Measurements from ENCODE around the gene SLC25A25. TPM values are rescaled to one million over a fixed set of nuclear protein-coding genes. Genes with fewer than 3 reads are reported as not detected.

The SLC25A25 gene
- total RNA-seq, 1 experiment from 2014 or later = 4.1 TPM

DNA sequence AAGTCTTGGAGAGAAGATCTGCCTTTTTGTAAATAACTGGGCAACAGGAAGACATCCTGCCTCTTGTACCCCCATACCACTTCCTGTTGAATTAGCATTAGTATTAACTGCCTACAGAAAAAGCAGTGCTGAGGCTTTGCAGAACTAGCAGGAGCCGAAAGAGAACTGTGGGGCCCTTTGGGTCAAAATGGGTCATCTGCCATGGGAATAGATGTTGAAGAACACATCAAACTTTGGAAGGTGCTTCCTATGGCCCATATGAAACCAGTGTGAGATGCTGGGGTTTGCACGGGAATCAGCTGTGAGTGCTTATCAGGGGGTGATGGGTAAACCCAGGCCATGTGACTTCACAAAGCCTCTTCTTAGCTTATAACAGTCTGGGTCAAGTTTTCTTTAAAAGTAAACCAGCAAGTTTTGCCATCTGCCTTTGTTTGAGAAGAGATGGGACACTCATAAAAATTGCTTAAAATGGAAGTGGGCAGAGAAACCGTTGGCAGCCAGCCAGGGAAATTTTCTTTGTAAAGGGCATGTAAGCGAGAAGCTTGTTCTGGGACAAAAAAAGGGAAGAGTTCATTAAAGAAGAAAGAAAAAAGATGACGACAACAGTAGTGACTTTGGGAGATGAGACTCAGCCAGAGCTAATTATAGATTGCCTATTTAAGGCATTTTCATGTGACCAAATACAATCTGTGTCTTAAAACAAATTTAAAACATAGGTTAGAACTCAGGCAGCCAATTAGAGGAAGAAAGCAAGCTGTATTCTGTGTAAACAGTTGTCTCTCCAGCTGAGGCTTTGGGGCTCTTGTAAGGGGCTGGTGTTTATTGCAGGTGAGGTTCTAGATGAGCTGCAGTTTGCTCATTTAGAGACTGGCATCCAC is 4.4 kb downstream of the SLC25A25 start:
- Histone ChIP-seq H3K27me3 (ENCODE audit: low read length) (no peaks in the 10 kb centered on the region), H3K27ac (ENCODE audit: low read length) (peak overlapping the region; percentile 86), H3K4me1 (ENCODE audit: low read length) (peaks cover 38% of the 10 kb centered on the region), H4K20me1 (ENCODE audit: insufficient read depth, low read depth, low read length) (no peaks in the 10 kb centered on the region; the same call in 1 of the 2 replicates), H2AFZ (ENCODE audit: low read length) (peak overlapping the region; percentile 13; the same call in 1 of the 2 replicates), H3K4me2 (ENCODE audit: low read depth, low read length, poor library complexity, severe bottlenecking) (peak overlapping the region; percentile 67), H3K9ac (ENCODE audit: low read length) (peak overlapping the region; percentile 57), H3K4me3 (ENCODE audit: low read length) (peak overlapping the region; percentile 54), H3K9me3 (ENCODE audit: low read length) (no peaks in the 10 kb centered on the region), H3K79me2 (ENCODE audit: low read length) (peaks cover 79% of the 10 kb centered on the region), H3K36me3 (ENCODE audit: insufficient read depth, low read length) (no peaks in the 10 kb centered on the region), H3K9me2 (replicated peaks; ENCODE audit: insufficient read depth, low read length) (no peaks in the 10 kb centered on the region)
- peak; percentile 79 for DNase-seq

DNA sequence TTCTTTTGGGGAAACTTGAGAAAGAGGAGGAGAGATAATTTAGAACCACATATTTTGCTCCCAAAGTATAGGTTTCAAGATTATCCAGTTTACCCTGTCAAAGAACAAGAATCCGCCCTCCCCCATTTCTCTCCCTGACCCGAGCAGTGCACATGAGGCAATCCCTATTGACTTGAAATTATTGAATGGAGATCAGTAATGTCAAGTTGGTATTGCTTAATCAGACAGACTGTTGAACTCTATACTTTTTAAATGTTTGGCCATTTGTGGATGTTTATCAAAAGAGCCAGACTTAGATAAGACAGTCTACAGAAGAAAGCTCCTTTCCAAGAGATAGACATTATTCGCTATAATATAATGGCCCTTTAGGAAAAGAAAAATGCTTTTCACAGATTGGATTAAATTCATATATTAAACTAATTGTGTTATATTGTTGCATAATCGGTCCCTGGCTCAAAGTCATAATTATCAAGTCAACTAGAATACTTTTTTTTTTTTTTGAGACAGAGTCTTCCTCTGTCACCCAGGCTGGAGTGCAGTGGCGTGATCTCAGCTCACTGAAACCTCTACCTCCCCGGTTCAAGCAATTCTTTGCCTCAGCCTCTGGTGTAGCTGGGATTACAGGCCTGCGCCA is 5.3 kb downstream of the SLC25A25 start:
- no peaks in the 10 kb centered on the region for H3K36me3 ChIP-seq (ENCODE audit: insufficient read depth, low read length)
- H3K27me3 ChIP-seq (ENCODE audit: low read length) = no peaks in the 10 kb centered on the region
- peak overlapping the region; percentile 67 for H3K4me2 ChIP-seq (ENCODE audit: low read depth, low read length, poor library complexity, severe bottlenecking)
- H3K27ac ChIP-seq (ENCODE audit: low read length) = peak overlapping the region; percentile 86
- H3K9ac ChIP-seq (ENCODE audit: low read length) = peak overlapping the region; percentile 57
- H3K9me2 ChIP-seq (replicated peaks; ENCODE audit: insufficient read depth, low read length) = no peaks in the 10 kb centered on the region
- peaks cover 35% of the 10 kb centered on the region for H3K4me1 ChIP-seq (ENCODE audit: low read length)
- no peaks in the 10 kb centered on the region; the same call in 1 of the 2 replicates for H4K20me1 ChIP-seq (ENCODE audit: insufficient read depth, low read depth, low read length)
- peaks cover 87% of the 10 kb centered on the region for H3K79me2 ChIP-seq (ENCODE audit: low read length)
- no peak for DNase-seq
- H3K9me3 ChIP-seq (ENCODE audit: low read length) = no peaks in the 10 kb centered on the region
- H3K4me3 ChIP-seq (ENCODE audit: low read length) = peak overlapping the region; percentile 54; the same call in 1 of the 2 replicates
- no peak overlapping the region for H2AFZ ChIP-seq (ENCODE audit: low read length)

DNA sequence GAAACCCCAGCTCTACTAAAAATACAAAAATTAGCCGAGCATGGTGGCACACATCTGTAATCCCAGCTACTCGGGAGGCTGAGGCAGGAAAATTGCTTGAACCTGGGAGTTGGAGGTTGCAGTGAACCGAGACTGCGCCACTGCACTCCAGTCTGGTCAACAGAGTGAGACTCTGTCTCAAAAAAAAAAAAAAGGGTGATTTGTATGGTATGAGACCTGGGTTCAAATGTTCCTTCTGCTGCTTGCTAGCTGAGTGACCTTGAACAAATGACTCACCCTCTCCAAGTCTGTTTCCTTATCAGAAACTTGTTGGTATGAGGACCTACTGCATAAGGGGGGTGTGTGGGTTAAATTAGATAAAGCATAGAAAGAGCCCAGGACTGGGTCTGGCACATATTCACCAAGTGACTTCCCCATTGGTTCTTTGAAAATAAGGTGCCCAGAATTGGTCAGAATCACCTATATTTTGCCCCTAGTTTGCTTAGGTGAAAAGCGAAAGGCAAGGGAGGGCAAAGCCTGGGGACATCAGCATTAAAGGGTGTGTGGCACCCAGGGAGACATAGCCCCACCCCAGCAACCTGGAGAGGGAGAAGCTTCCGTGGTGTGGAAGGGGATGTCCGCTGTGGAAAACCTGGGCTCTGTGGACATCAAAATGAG is 9.9 kb downstream of the SLC25A25 start:
- Histone ChIP-seq H3K4me3 (ENCODE audit: low read length) (no peak overlapping the region), H4K20me1 (ENCODE audit: insufficient read depth, low read depth, low read length) (no peaks in the 10 kb centered on the region), H3K36me3 (ENCODE audit: insufficient read depth, low read length) (no peaks in the 10 kb centered on the region), H3K27me3 (ENCODE audit: low read length) (no peaks in the 10 kb centered on the region), H3K9ac (ENCODE audit: low read length) (no peak overlapping the region), H3K79me2 (ENCODE audit: low read length) (peaks cover 70% of the 10 kb centered on the region), H3K27ac (ENCODE audit: low read length) (no peak overlapping the region), H3K9me3 (ENCODE audit: low read length) (no peaks in the 10 kb centered on the region), H3K4me2 (ENCODE audit: low read depth, low read length, poor library complexity, severe bottlenecking) (no peak overlapping the region), H2AFZ (ENCODE audit: low read length) (no peak overlapping the region), H3K9me2 (replicated peaks; ENCODE audit: insufficient read depth, low read length) (no peaks in the 10 kb centered on the region), H3K4me1 (ENCODE audit: low read length) (peaks cover 5% of the 10 kb centered on the region)
- DNase-seq = no peak

DNA sequence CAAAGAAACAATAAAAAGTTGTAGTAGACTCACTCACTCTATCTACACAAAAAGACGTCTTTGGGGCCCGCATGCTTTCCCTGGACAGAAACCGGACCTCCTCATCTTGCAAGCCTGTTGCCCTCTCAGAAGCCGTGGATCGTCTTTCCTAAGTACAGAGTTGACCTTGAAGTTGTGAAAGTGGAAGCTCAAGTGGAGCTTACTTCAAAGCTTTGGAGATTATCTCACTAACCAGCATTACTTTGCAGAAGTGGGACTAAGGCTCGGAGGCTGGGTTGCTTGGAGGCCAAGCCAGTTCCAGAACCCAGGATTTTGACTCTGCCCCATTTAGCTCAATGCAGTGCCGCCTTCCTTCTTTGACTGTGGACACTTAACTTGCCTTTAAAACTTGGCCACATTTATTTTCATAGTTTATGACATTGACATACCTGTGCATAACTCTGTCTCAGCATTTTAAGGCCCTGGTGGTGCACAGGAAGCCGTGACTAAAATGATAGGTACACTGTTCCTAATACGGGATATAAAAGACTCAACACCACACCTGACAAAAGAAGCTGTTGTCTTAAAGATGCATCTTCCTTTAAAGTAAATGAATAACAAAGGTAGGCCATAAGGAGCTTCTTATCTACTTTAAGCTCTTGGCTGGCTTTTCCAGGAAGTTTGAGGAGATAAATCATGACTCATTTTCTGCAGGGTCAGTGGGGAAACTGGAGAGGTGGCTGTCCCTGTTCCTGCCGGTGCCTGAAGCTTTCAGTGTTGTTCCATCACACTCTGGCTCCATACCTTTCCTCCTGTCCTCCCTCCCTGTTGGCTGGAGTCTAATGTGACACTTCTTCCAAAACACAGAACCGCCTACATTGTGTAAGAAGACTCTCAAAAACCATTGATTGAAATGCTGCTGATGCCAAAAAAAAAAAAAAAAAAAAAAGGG is 10.7 kb downstream of the SLC25A25 start:
- Histone ChIP-seq H3K4me1 (ENCODE audit: low read length) (no peaks in the 10 kb centered on the region), H2AFZ (ENCODE audit: low read length) (no peak overlapping the region), H3K9me2 (replicated peaks; ENCODE audit: insufficient read depth, low read length) (no peaks in the 10 kb centered on the region), H3K36me3 (ENCODE audit: insufficient read depth, low read length) (no peaks in the 10 kb centered on the region), H4K20me1 (ENCODE audit: insufficient read depth, low read depth, low read length) (no peaks in the 10 kb centered on the region), H3K9ac (ENCODE audit: low read length) (no peak overlapping the region), H3K79me2 (ENCODE audit: low read length) (peaks cover 62% of the 10 kb centered on the region), H3K4me2 (ENCODE audit: low read depth, low read length, poor library complexity, severe bottlenecking) (no peak overlapping the region), H3K4me3 (ENCODE audit: low read length) (no peak overlapping the region), H3K9me3 (ENCODE audit: low read length) (no peaks in the 10 kb centered on the region), H3K27ac (ENCODE audit: low read length) (no peak overlapping the region), H3K27me3 (ENCODE audit: low read length) (no peaks in the 10 kb centered on the region)
- no peak for DNase-seq

DNA sequence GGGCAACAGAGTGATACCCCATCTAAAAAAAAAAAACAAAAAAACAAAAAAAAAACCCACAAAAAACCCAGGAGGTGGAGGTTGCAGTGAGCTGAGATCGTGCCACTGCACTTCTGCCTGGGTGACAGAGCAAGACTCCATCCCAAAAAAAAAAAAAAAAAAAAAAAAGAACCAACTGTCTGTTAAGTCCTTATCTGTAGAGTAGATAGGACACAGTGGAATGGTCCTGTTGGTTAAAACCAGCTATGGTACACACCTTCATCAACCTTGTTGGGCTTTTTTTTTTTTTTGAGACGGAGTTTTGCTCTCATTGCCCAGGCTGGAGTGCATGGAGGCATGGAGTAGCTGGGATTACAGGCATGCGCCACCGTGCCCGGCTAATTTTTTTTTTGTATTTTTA is 12.2 kb downstream of the SLC25A25 start:
- Histone ChIP-seq H3K9ac (ENCODE audit: low read length) (no peak overlapping the region), H3K27me3 (ENCODE audit: low read length) (no peaks in the 10 kb centered on the region), H4K20me1 (ENCODE audit: insufficient read depth, low read depth, low read length) (no peaks in the 10 kb centered on the region), H3K9me2 (replicated peaks; ENCODE audit: insufficient read depth, low read length) (no peaks in the 10 kb centered on the region), H3K4me1 (ENCODE audit: low read length) (no peaks in the 10 kb centered on the region), H2AFZ (ENCODE audit: low read length) (no peak overlapping the region), H3K4me2 (ENCODE audit: low read depth, low read length, poor library complexity, severe bottlenecking) (no peak overlapping the region), H3K9me3 (ENCODE audit: low read length) (no peaks in the 10 kb centered on the region), H3K4me3 (ENCODE audit: low read length) (no peak overlapping the region), H3K27ac (ENCODE audit: low read length) (no peak overlapping the region), H3K79me2 (ENCODE audit: low read length) (peaks cover 54% of the 10 kb centered on the region), H3K36me3 (ENCODE audit: insufficient read depth, low read length) (no peaks in the 10 kb centered on the region)
- no peak for DNase-seq

DNA sequence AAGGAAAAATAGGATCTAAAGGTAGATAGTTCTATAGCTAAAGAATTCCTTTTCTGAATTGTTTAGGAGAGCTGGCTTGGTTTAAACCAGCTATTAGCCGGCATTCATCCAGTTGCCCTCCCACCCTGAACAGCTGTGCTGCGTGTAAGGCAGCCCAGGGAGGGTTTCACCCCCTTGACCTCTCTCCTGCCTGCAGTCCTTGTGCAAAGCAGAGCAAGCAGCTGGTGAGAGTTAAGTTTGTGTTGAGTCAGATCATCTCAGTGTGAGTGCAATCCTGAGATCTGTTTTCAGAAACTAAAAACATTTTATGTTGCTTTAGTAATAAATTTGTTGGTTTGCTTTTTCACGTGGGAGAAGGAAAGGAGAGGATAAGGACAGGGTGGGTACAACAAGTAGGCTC is 13.0 kb downstream of the SLC25A25 start:
- no peaks in the 10 kb centered on the region for H3K27me3 ChIP-seq (ENCODE audit: low read length)
- H3K4me3 ChIP-seq (ENCODE audit: low read length) = no peak overlapping the region
- no peak for DNase-seq
- H4K20me1 ChIP-seq (ENCODE audit: insufficient read depth, low read depth, low read length) = no peaks in the 10 kb centered on the region
- H3K9ac ChIP-seq (ENCODE audit: low read length) = no peak overlapping the region
- H2AFZ ChIP-seq (ENCODE audit: low read length) = no peak overlapping the region
- 0 out of 2 replicates have a peak overlapping the region, but pooled peaks have one; percentile 22 for H3K27ac ChIP-seq (ENCODE audit: low read length)
- no peak overlapping the region for H3K4me2 ChIP-seq (ENCODE audit: low read depth, low read length, poor library complexity, severe bottlenecking)
- H3K36me3 ChIP-seq (ENCODE audit: insufficient read depth, low read length) = no peaks in the 10 kb centered on the region
- peaks cover 57% of the 10 kb centered on the region for H3K79me2 ChIP-seq (ENCODE audit: low read length)
- H3K9me2 ChIP-seq (replicated peaks; ENCODE audit: insufficient read depth, low read length) = no peaks in the 10 kb centered on the region
- no peaks in the 10 kb centered on the region for H3K4me1 ChIP-seq (ENCODE audit: low read length)
- H3K9me3 ChIP-seq (ENCODE audit: low read length) = no peaks in the 10 kb centered on the region

DNA sequence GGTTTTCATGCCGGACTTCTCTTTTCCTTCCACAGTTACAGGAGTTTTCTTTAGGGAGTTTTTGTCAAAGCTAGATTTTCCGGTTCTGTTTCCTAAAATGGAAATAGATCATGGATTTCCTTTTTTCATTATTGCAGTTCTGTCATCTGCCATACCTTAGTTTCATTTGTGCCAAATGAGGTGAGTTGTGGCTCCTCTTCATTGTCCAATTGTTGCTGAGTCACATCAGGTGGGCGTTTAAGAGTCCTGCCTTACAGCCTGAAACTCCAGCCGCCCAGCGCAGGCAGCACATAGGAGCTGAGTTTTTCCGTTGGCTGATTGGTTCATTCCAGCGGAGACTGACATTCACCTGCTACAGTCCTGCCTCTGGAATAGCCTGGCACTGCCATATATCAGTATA is 14.1 kb downstream of the SLC25A25 start:
- no peaks in the 10 kb centered on the region for H3K36me3 ChIP-seq (ENCODE audit: insufficient read depth, low read length)
- DNase-seq = no peak
- H3K9ac ChIP-seq (ENCODE audit: low read length) = no peak overlapping the region
- no peak overlapping the region for H2AFZ ChIP-seq (ENCODE audit: low read length)
- H3K9me2 ChIP-seq (replicated peaks; ENCODE audit: insufficient read depth, low read length) = no peaks in the 10 kb centered on the region
- no peaks in the 10 kb centered on the region for H3K9me3 ChIP-seq (ENCODE audit: low read length)
- H3K79me2 ChIP-seq (ENCODE audit: low read length) = peaks cover 57% of the 10 kb centered on the region
- H3K4me1 ChIP-seq (ENCODE audit: low read length) = no peaks in the 10 kb centered on the region
- H3K27ac ChIP-seq (ENCODE audit: low read length) = peak overlapping the region; percentile 26; the same call in 1 of the 2 replicates
- H3K4me3 ChIP-seq (ENCODE audit: low read length) = no peak overlapping the region
- no peaks in the 10 kb centered on the region for H3K27me3 ChIP-seq (ENCODE audit: low read length)
- H4K20me1 ChIP-seq (ENCODE audit: insufficient read depth, low read depth, low read length) = no peaks in the 10 kb centered on the region
- no peak overlapping the region for H3K4me2 ChIP-seq (ENCODE audit: low read depth, low read length, poor library complexity, severe bottlenecking)
